Left lung (tissue), 10 donors: ENCODE data around the gene LENG1. TPM values are rescaled to one million over a fixed set of nuclear protein-coding genes. Genes with fewer than 3 reads are reported as not detected.
A peak's percentile ranks its signal among the peaks of the same experiment; 100 is the strongest.
"Not testable (repeated sequence)": the region's sequence is repeated elsewhere in the genome, so short reads cannot be mapped to it uniquely, and the experiment has no call there.

ENCODE experiments used
- ATAC-seq: fragments of 200-7000 bp; cut with Tn5 transposase; one replicate; pipeline ENCODE4 v1.9.1; 2020; ENCODE audit warnings: moderate library complexity
- DNase-seq, 4 donors: peaks; one replicate each; pipeline ENCODE4 v3.0.0-alpha.2; 2013 to 2020
- H3K27ac ChIP-seq, 2 donors: fragments of 200-600 bp; sonication (generic) in 1 of 2; one replicate each; pipeline versions ENCODE4 v1.5.0 to v1.8.0; 2020 to 2021
- H3K27me3 ChIP-seq, 2 donors: fragments of 200-600 bp; sonication (generic) in 1 of 2; one replicate each; pipeline versions ENCODE4 v1.5.0 to v1.8.0; 2020 to 2021
- H3K36me3 ChIP-seq, 2 donors: fragments of 200-600 bp; sonication (generic) in 1 of 2; one replicate each; pipeline versions ENCODE4 v1.5.0 to v1.8.0; 2020 to 2021
- H3K4me1 ChIP-seq, 2 donors: fragments of 200-600 bp; one replicate each; pipeline ENCODE4 v1.8.0; 2021
- H3K4me3 ChIP-seq, 2 donors: fragments of 200-600 bp; sonication (generic) in 1 of 2; one replicate each; pipeline versions ENCODE4 v1.5.0 to v1.8.0; 2020 to 2021; ENCODE audit warnings: mild to moderate bottlenecking in 1 of 2
- H3K9me3 ChIP-seq, 2 donors: fragments of 200-600 bp; sonication (generic) in 1 of 2; one replicate each; pipeline versions ENCODE4 v1.5.0 to v1.8.0; 2020 to 2021
- intact Hi-C, 2 donors: fragments of 100-400 bp; cut with DNase I; formaldehyde crosslinking; loops; one replicate each; pipeline versions ENCODE4 v1.11.2 to v1.14.2; 2022
- polyA plus RNA-seq, 6 donors: library from polyadenylated mRNA; unstranded; fragments of 120-200 nt; gene quantifications; one replicate each; pipeline ENCODE4 v1.2.1, GENCODE V29; 2013; ENCODE audit not compliant: insufficient read length in 6 of 6
- total RNA-seq, 2 donors: library from RNA; stranded (reverse); fragmentation: NEBNext Ultra II Directional; extraction: Animal tissue kit (Norgen Biotek cat#: 25700); gene quantifications; one replicate each; pipeline ENCODE4 v1.2.1, GENCODE V29; 2021
- TF ChIP-seq, protein P1 (sequence below), 2 donors: fragments of 200-600 bp; sonication (generic) in 1 of 2; IDR thresholded peaks; one replicate each; pipeline versions ENCODE4 v1.5.0 to v1.8.0; 2021; ENCODE audit warnings: antibody characterized with exemption in 2 of 2
- donor health status: DM: no; HTN: yes; CAD: no.
- donor health status: DM: no; HTN: no; CAD: no.

LENG1 gene
- total and polyA plus RNA-seq, 8 donors = 5.4 to 10.9 (median 7.5) TPM

DNA sequence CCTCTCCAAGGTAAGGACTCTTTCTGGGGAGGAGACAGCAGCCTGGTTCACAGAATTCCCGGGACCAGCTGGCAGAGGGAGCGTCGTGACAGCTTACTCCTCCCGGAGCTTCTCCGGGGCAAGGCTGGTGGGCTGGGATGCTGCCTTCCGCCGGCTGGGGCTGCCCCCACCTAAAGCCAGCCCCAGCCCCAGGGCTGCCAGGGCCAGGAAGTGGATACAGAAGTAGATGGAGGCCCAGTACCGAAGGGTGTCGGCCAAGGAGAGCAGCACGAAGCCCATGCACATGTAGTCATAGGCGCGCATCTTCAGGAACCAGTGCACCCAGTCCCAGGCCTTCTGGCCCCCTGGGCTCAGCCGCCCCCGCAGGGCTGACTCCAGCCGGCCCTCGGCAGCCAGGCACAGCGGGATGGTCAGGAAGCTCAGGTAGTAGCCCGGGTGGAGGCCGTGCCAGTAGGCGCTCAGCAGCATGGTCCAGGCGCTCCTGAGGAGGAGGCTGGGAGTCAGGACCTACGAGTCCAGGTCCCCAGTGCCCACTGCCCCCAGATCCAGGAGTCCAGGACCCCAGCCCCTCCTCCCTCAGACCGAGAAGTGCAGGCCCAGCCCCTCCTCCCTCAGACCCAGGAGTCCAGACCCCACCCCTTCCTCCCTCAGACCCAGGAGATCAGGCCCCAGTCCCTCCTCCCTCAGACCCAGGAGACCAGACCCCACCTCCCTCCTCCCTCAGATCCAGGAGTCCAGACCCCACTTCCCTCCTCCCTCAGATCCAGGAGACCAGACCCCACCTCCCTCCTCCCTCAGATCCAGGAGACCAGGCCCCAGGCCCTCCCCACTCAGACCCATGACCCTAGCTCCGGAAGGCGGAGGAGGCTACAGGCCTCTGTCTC, 14.7 kb upstream of the LENG1 start:
- Histone ChIP-seq H3K9me3 (no peaks in the 10 kb centered on the region), H3K36me3 (peaks cover 0 to 37% of the 10 kb centered on the region in 2 donors), H3K27me3 (no peaks in the 10 kb centered on the region), H3K4me3 (no peak overlapping the region), H3K4me1 (peaks cover 0 to 15% of the 10 kb centered on the region in 2 donors), H3K27ac (no peak overlapping the region)
- TF ChIP-seq, protein P1, sequence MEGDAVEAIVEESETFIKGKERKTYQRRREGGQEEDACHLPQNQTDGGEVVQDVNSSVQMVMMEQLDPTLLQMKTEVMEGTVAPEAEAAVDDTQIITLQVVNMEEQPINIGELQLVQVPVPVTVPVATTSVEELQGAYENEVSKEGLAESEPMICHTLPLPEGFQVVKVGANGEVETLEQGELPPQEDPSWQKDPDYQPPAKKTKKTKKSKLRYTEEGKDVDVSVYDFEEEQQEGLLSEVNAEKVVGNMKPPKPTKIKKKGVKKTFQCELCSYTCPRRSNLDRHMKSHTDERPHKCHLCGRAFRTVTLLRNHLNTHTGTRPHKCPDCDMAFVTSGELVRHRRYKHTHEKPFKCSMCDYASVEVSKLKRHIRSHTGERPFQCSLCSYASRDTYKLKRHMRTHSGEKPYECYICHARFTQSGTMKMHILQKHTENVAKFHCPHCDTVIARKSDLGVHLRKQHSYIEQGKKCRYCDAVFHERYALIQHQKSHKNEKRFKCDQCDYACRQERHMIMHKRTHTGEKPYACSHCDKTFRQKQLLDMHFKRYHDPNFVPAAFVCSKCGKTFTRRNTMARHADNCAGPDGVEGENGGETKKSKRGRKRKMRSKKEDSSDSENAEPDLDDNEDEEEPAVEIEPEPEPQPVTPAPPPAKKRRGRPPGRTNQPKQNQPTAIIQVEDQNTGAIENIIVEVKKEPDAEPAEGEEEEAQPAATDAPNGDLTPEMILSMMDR (IDR thresholded peaks at IDR 0.05) = no peak
- DNase-seq = peak in 1 of 4 donors; percentile 71
- ATAC-seq = no peak
- intact Hi-C loops = loop anchor here in 1 of 2 donors (5.0 kb wide), 1 partner anchor 58 kb away; no protein-coding TSS in a partner anchor

DNA sequence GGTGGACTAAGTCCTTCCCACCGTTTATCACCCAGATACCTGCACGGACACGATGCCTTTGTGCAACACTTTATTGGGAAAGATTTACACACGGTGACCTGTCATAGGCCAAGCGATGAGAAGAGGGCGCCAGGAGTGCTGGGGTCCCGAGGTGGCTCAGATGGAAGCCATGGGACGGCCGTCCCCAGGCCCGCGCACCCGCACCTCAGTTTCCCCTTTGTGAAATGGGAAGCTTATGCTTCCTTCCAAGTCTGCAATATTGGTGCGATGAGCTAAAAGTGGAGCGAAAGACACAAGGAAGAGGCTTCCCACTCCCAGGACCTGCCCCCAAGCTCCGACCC, 13.8 kb upstream of the LENG1 start:
- TF ChIP-seq, protein P1 (IDR thresholded peaks at IDR 0.05) = no peak
- ATAC-seq (no peak), DNase-seq (no peak)
- H3K9me3 ChIP-seq = no peaks in the 10 kb centered on the region
- H3K27ac ChIP-seq = no peak overlapping the region
- H3K4me1 ChIP-seq = peaks cover 2 to 17% of the 10 kb centered on the region in 2 donors
- peak overlapping the region in 1 of 2 donors; percentile 40 for H3K4me3 ChIP-seq
- H3K36me3 ChIP-seq = peaks cover 0 to 29% of the 10 kb centered on the region in 2 donors
- no peaks in the 10 kb centered on the region for H3K27me3 ChIP-seq
- intact Hi-C loops = loop anchor here in 1 of 2 donors (5.0 kb wide), 1 partner anchor 59 kb away; no protein-coding TSS in a partner anchor

DNA sequence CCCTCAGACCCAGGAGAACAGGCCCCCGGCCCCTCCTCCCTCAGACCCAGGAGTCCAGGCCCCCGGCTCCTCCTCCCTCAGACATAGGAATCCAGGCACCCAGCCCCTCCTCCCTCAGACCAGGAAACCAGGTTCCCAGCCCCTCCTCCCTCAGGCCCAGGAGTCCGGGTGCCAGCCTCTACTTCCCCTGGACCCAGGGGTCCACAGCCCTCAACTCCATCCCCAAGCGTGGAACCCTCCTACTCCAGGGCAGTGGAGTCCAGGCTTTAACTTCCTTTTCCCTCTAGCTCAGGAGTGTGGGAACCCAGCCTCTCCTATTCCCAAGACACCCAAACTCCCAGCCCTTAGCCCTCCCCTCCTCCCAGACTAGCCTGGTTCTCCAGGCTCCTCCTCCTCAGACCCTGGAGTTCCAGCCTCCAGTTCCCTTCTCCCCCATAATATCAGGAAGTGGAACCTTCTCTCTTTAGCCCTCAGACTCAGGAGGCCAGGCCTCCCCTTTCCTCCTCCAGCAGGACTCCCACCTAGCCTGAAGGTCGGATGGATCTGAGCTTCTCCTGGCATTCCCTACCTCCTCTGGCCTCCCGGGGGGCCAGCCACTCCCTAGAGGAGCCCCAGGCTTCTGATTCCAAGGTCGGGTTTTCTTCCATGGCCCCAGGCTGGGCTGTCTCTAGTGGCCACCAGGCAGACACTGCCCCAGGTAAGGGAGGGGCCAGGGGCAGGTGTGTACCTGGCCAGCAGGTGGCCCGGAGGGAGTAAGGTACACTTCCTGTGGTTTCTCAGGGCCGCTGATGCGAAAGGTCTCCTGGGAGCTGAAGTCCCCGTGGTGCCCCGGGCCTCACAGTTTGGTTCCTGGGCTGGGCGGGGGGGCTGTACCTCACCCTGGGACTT, 13.2 kb upstream of the LENG1 start, which contains the start of gene TMC4:
TMC4 (minus strand) TSS at position 690 of the 888 bp plus-strand sequence; CDS start at position 647, 43 bp downstream.
- intact Hi-C loops = loop anchor here in 1 of 2 donors (5.0 kb wide), 1 partner anchor 60 kb away; no protein-coding TSS in a partner anchor
- Histone ChIP-seq H3K9me3 (no peaks in the 10 kb centered on the region), H3K36me3 (peaks cover 0 to 22% of the 10 kb centered on the region in 2 donors), H3K4me1 (peaks cover 4 to 22% of the 10 kb centered on the region in 2 donors), H3K27ac (peak within 1 kb of the TSS in 1 of 2 donors; percentile 15), H3K4me3 (peak within 1 kb of the TSS; percentile 18 to 40), H3K27me3 (no peaks in the 10 kb centered on the region)
- DNase-seq = peak in 3 of 4 donors; percentile 75 to 87 (median 76)
- TF ChIP-seq, protein P1 (IDR thresholded peaks at IDR 0.05) = peak; percentile 26 to 52
- peak; percentile 96 for ATAC-seq

DNA sequence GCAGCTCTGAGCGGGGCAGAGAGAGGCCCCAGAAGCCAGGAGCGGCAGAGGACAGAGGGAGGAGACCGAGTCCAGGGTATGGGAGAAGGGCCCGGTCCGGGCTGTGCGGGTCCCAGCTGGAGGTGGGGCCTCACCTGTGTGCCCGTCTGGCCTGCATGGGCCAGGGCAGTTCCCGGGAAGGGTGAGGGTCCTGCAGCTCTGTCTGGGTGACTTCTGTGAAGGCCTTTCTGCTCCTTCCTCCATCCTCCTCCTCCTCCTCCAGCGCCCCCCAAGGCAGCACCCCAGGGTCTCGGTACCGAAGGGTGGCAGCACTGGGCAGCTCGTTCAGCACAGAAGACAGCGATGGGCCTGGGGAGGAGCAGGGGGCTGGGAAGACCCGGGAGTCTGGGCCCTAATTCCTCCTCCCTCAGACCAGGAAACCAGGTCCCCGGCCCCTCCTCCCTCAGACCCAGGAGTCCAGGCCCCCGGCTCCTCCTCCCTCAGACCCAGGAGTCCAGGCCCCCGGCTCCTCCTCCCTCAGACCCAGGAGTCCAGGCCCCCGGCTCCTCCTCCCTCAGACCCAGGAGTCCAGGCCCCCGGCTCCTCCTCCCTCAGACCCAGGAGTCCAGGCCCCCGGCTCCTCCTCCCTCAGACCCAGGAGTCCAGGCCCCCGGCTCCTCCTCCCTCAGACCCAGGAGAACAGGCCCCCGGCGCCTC, 12.4 kb upstream of the LENG1 start:
- not testable (repeated sequence) for H3K27ac ChIP-seq, H3K9me3 ChIP-seq, H3K27me3 ChIP-seq, ATAC-seq
- peak overlapping the region in 1 of 2 donors; percentile 40 for H3K4me3 ChIP-seq
- peak in 1 of 4 donors; percentile 71 for DNase-seq
- intact Hi-C loops = loop anchor here in 1 of 2 donors (5.0 kb wide), 1 partner anchor 60 kb away; no protein-coding TSS in a partner anchor
- peaks cover 0 to 14% of the 10 kb centered on the region in 2 donors for H3K36me3 ChIP-seq
- H3K4me1 ChIP-seq = peaks cover 4 to 22% of the 10 kb centered on the region in 2 donors
